Measurements from ENCODE around the gene LAMA4. TPM values are rescaled to one million over a fixed set of nuclear protein-coding genes. Genes with fewer than 3 reads are reported as not detected.

The LAMA4 gene
- total RNA-seq (2022) (85.8 and 89.9 TPM in 2 replicates), Bru-seq, nascent RNA (percentile 82 among the genes with signal in this experiment), BruChase-seq, experiment 1, labeled RNA remaining after a 6-hour chase (percentile 64 among the genes with signal in this experiment), BruChase-seq, experiment 2, labeled RNA remaining after a 2-hour chase (percentile 58 among the genes with signal in this experiment)
- long read RNA-seq, full-length matches to known transcripts, result 8 of 38 reads
- long read RNA-seq, partial matches to known transcripts, result 20 of 38 reads
- long read RNA-seq, other reads (novel, unspliced or antisense), result 10 of 38 reads

GRCh38 chr6:112253841-112254816 is at the start of gene LAMA4:
TSS of gene LAMA4 (minus strand) at chr6:112254567. CDS start at chr6:112254150, 417 bp downstream.
- intact Hi-C loops (cut with micrococcal nuclease; ENCODE audit: unreplicated experiment), result loop anchor here (5.0 kb wide), 3 partner anchors 37 to 72 kb away; no protein-coding TSS in a partner anchor
- no peak for TF ChIP-seq CTCF (IDR thresholded peaks at IDR 0.05; ENCODE audit: unreplicated experiment)
- H3K27me3 Mint-ChIP-seq (ENCODE audit: unreplicated experiment), result no peaks in the 10 kb centered on the region
- CTCF ChIA-PET, result interaction anchor here (0.7 to 2.2 kb wide), 6 partner anchors 40 to 167 kb away, joined by 3 to 6 read pairs (median 4); partner anchors contain the start of genes FAM229B and TUBE1
- DNase-seq, result peak; percentile 59
- no TSS peak for BruUV-seq (replicated peaks)
- H3K4me1 Mint-ChIP-seq (ENCODE audit: low read depth, unreplicated experiment), result peaks cover 43% of the 10 kb centered on the region
- H3K4me3 Mint-ChIP-seq (ENCODE audit: low read depth, unreplicated experiment), result peak within 1 kb of the TSS; percentile 88
- H3K36me3 Mint-ChIP-seq (ENCODE audit: insufficient read depth, unreplicated experiment), result peaks cover 48% of the 10 kb centered on the region
- peak within 1 kb of the TSS; percentile 98 for H3K27ac Mint-ChIP-seq (ENCODE audit: unreplicated experiment)
- no peaks in the 10 kb centered on the region for H3K9me3 Mint-ChIP-seq (ENCODE audit: low read depth, unreplicated experiment)

- no peak overlapping the region for H3K4me3 Mint-ChIP-seq (ENCODE audit: low read depth, unreplicated experiment)
- intact Hi-C loops (cut with micrococcal nuclease; ENCODE audit: unreplicated experiment), result no loop called here
- no peak for DNase-seq
- BruUV-seq (replicated peaks), result no TSS peak
- no peaks in the 10 kb centered on the region for H3K36me3 Mint-ChIP-seq (ENCODE audit: insufficient read depth, unreplicated experiment)
- H3K27ac Mint-ChIP-seq (ENCODE audit: unreplicated experiment), result no peak overlapping the region
- peaks cover 39% of the 10 kb centered on the region for H3K4me1 Mint-ChIP-seq (ENCODE audit: low read depth, unreplicated experiment)
- CTCF ChIA-PET, result no interaction called here
- no peak for TF ChIP-seq CTCF (IDR thresholded peaks at IDR 0.05; ENCODE audit: unreplicated experiment)
- H3K27me3 Mint-ChIP-seq (ENCODE audit: unreplicated experiment), result no peaks in the 10 kb centered on the region
- H3K9me3 Mint-ChIP-seq (ENCODE audit: low read depth, unreplicated experiment), result no peaks in the 10 kb centered on the region
Observed at GRCh38 chr6:112302142-112302705, 47.9 kb upstream of the LAMA4 start.

- Mint-ChIP-seq H3K4me1 (ENCODE audit: low read depth, unreplicated experiment) (peaks cover 47% of the 10 kb centered on the region), H3K27me3 (ENCODE audit: unreplicated experiment) (no peaks in the 10 kb centered on the region)
- DNase-seq, result no peak
Observed at GRCh38 chr6:112300896-112301295, 46.5 kb upstream of the LAMA4 start.

More at GRCh38 chr6:112300896-112301295, 46.5 kb upstream of the LAMA4 start:
- CTCF ChIA-PET, result no interaction called here
- Mint-ChIP-seq H3K36me3 (ENCODE audit: insufficient read depth, unreplicated experiment) (no peaks in the 10 kb centered on the region), H3K27ac (ENCODE audit: unreplicated experiment) (no peak overlapping the region), H3K4me3 (ENCODE audit: low read depth, unreplicated experiment) (no peak overlapping the region), H3K9me3 (ENCODE audit: low read depth, unreplicated experiment) (peaks cover 5% of the 10 kb centered on the region)
- intact Hi-C loops (cut with micrococcal nuclease; ENCODE audit: unreplicated experiment), result no loop called here
- no peak for TF ChIP-seq CTCF (IDR thresholded peaks at IDR 0.05; ENCODE audit: unreplicated experiment)
- BruUV-seq (replicated peaks), result no TSS peak
